ENCODE measurements around the gene DOCK3. TPM values are rescaled to one million over a fixed set of nuclear protein-coding genes. Genes with fewer than 3 reads are reported as not detected.

Gene DOCK3
- polyA plus RNA-seq, 2 of the 4 experiments (the other 2 are of a cell fraction), result 0.40 to 0.46 TPM

DNA sequence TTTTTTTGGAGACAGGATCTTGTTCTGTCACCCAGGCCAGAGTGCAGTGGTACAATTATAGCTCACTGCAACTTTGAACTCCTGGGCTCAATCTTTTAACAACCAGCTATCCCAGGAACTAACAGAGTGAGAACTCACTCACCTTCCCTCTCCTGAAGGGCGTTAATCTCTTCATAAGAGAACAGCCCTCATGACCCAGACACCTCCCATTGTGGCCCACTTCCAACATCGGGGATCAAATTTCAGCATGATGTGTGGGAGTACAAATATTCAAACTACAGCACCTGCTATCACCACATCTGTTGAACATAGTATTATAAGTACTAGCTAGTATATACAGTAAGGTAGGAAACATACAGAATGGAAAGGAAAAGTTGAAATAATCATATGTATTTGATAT, 132.5 kb downstream of the DOCK3 start:
- H3K9me3 ChIP-seq, result no peaks in the 10 kb centered on the region
- H3K27ac ChIP-seq, result no peak overlapping the region
- ATAC-seq, result no peak
- ChIA-PET POLR2A (no interaction called here), CTCF (interaction anchor here (0.6 kb wide), 1 partner anchor 865 kb away, joined by 3 read pairs; no protein-coding TSS in a partner anchor)
- peak overlapping the region; percentile 23; the same call in 1 of the 3 replicates for H3K4me2 ChIP-seq
- no peak for DNase-seq (ENCODE audit: low read depth in 1 of 2, low spot score in 1 of 2)
- FAIRE-seq, result no peak
- 25% methylated on average over 2 of the region's 2 CpGs for WGBS (ENCODE audit: missing lambda C conversion rate)
- no peak for TF ChIP-seq RARB (CRISPR knock-in tag; IDR thresholded peaks at IDR 0.05)
- no peak for TF ChIP-seq TFCP2L1 (CRISPR knock-in tag; IDR thresholded peaks at IDR 0.05)
- no peak for TF ChIP-seq ELK1 (IDR thresholded peaks at IDR 0.05; ENCODE audit: low read depth, low read length)
- TF ChIP-seq SMC3 (IDR thresholded peaks at IDR 0.05), result no peak
- TF ChIP-seq, protein P1, sequence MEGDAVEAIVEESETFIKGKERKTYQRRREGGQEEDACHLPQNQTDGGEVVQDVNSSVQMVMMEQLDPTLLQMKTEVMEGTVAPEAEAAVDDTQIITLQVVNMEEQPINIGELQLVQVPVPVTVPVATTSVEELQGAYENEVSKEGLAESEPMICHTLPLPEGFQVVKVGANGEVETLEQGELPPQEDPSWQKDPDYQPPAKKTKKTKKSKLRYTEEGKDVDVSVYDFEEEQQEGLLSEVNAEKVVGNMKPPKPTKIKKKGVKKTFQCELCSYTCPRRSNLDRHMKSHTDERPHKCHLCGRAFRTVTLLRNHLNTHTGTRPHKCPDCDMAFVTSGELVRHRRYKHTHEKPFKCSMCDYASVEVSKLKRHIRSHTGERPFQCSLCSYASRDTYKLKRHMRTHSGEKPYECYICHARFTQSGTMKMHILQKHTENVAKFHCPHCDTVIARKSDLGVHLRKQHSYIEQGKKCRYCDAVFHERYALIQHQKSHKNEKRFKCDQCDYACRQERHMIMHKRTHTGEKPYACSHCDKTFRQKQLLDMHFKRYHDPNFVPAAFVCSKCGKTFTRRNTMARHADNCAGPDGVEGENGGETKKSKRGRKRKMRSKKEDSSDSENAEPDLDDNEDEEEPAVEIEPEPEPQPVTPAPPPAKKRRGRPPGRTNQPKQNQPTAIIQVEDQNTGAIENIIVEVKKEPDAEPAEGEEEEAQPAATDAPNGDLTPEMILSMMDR (IDR thresholded peaks at IDR 0.05), result no peak
- TF ChIP-seq, protein P2, sequence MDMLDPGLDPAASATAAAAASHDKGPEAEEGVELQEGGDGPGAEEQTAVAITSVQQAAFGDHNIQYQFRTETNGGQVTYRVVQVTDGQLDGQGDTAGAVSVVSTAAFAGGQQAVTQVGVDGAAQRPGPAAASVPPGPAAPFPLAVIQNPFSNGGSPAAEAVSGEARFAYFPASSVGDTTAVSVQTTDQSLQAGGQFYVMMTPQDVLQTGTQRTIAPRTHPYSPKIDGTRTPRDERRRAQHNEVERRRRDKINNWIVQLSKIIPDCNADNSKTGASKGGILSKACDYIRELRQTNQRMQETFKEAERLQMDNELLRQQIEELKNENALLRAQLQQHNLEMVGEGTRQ (IDR thresholded peaks at IDR 0.05), result no peak
- TF ChIP-seq, protein P3, sequence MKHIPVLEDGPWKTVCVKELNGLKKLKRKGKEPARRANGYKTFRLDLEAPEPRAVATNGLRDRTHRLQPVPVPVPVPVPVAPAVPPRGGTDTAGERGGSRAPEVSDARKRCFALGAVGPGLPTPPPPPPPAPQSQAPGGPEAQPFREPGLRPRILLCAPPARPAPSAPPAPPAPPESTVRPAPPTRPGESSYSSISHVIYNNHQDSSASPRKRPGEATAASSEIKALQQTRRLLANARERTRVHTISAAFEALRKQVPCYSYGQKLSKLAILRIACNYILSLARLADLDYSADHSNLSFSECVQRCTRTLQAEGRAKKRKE (CRISPR knock-in tag; IDR thresholded peaks at IDR 0.05; ENCODE audit: low read depth), result no peak
- no peak for TF ChIP-seq KDM5A (IDR thresholded peaks at IDR 0.05)
- TF ChIP-seq FOXS1 (CRISPR knock-in tag; IDR thresholded peaks at IDR 0.05), result no peak
- no peak for TF ChIP-seq MAFK (IDR thresholded peaks at IDR 0.05; ENCODE audit: partially characterized antibody)
- no peak for TF ChIP-seq CBX8 (IDR thresholded peaks at IDR 0.05)
- no peak for TF ChIP-seq CBX2 (IDR thresholded peaks at IDR 0.05; ENCODE audit: borderline replicate concordance, low read depth)
- no peak for TF ChIP-seq ESRRA (IDR thresholded peaks at IDR 0.05; ENCODE audit: borderline replicate concordance, low read length)
- TF ChIP-seq HES2 (IDR thresholded peaks at IDR 0.05), result no peak
- no peak for TF ChIP-seq FOSL2 (IDR thresholded peaks at IDR 0.05)
- no peak for TF ChIP-seq FOSL2 (CRISPR knock-in tag; IDR thresholded peaks at IDR 0.05)
- no peak for TF ChIP-seq PBX3 (IDR thresholded peaks at IDR 0.05)
- no peaks in the 10 kb centered on the region for H3K4me1 ChIP-seq
- H3K4me3 ChIP-seq, result no peak overlapping the region

DNA sequence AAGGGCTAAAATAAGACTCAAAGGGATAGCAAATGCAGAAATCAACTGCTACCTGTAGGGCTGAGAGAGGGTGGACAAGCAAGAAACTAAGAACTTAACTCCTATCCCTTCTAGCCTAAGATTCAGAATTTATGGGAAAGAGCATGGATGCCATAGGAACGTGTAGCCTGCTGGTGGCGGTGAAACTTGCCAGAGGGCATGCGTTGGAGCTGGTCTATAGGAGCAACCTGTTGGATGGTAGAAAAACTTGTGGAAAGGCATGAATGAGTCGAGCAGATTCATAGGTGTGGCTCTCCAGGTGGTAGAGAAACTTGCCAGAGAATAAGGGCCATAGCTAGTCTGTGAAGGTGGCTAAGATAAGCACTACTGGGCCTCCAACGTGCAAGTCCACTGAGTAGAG, 137.2 kb downstream of the DOCK3 start:
- H3K4me2 ChIP-seq, result no peak overlapping the region
- H3K9me3 ChIP-seq, result no peaks in the 10 kb centered on the region
- ATAC-seq (no peak), FAIRE-seq (no peak), DNase-seq (ENCODE audit: low read depth in 1 of 2, low spot score in 1 of 2) (no peak)
- no peak overlapping the region for H3K27ac ChIP-seq
- ChIA-PET POLR2A (no interaction called here), CTCF (no interaction called here)
- 27% methylated on average over 5 of the region's 5 CpGs for WGBS (ENCODE audit: missing lambda C conversion rate)
- H3K4me1 ChIP-seq, result no peaks in the 10 kb centered on the region
- TF ChIP-seq BCL3 (IDR thresholded peaks at IDR 0.05) (no peak), TFCP2L1 (CRISPR knock-in tag; IDR thresholded peaks at IDR 0.05) (no peak), JUNB (IDR thresholded peaks at IDR 0.05) (no peak), ZSCAN20 (CRISPR knock-in tag; IDR thresholded peaks at IDR 0.05) (no peak), HEYL (CRISPR knock-in tag; IDR thresholded peaks at IDR 0.05) (no peak), KDM1A (IDR thresholded peaks at IDR 0.05; ENCODE audit: low read depth) (no peak), MYC (IDR thresholded peaks at IDR 0.05; ENCODE audit: borderline replicate concordance, low read length) (no peak), PBX3 (IDR thresholded peaks at IDR 0.05) (no peak), JUN (IDR thresholded peaks at IDR 0.05) (no peak)
- H3K4me3 ChIP-seq, result no peak overlapping the region

Measured in A549 (cell line).